Suprapubic skin (tissue), 4 donors: Measurements from ENCODE around the gene TBL2. TPM values are rescaled to one million over a fixed set of nuclear protein-coding genes. Genes with fewer than 3 reads are reported as not detected.
"Not testable (repeated sequence)": the region's sequence is repeated elsewhere in the genome, so short reads cannot be mapped to it uniquely, and the experiment has no call there.

Source experiments
- DNase-seq, 2 donors: peaks; one replicate each; pipeline ENCODE4 v3.0.0-alpha.2; 2019; ENCODE audit warnings: low spot score in 2 of 2
- H3K27ac ChIP-seq: fragments of 200-600 bp; sonication (generic); one replicate; pipeline ENCODE4 v1.5.1; 2019
- H3K27me3 ChIP-seq: fragments of 200-600 bp; sonication (generic); one replicate; pipeline ENCODE4 v1.5.1; 2019
- H3K36me3 ChIP-seq: fragments of 200-600 bp; sonication (generic); one replicate; pipeline ENCODE4 v1.5.1; 2019
- H3K4me1 ChIP-seq: fragments of 200-600 bp; sonication (generic); one replicate; pipeline ENCODE4 v1.5.1; 2019
- H3K4me3 ChIP-seq: fragments of 200-600 bp; sonication (generic); one replicate; pipeline ENCODE4 v1.5.1; 2019; ENCODE audit warnings: mild to moderate bottlenecking
- H3K9me3 ChIP-seq: fragments of 200-600 bp; sonication (generic); one replicate; pipeline ENCODE4 v1.5.1; 2019
- EP300 ChIP-seq: sonication (generic); formaldehyde crosslinking; IDR thresholded peaks from one replicate; pipeline ENCODE4 v1.6.1; 2017; ENCODE audit warnings: antibody characterized with exemption
- POLR2A ChIP-seq, 2 donors: fragments of 450-650 bp; IDR thresholded peaks; one replicate each; pipeline ENCODE4 v1.6.1; 2017; ENCODE audit warnings: antibody characterized with exemption in 2 of 2, mild to moderate bottlenecking in 2 of 2, moderate library complexity in 2 of 2
- POLR2AphosphoS5 ChIP-seq, 3 donors: sonication (generic); formaldehyde crosslinking; IDR thresholded peaks; one replicate each; pipeline ENCODE4 v1.6.1; 2017; ENCODE audit warnings: antibody characterized with exemption in 3 of 3
- WGBS: methylation state at CpG from one replicate; pipeline ENCODE4 v1.1.5; 2018; 5-methylcytosine and 5-hydroxymethylcytosine counted together
- total RNA-seq, 4 donors: library from RNA; depleted of rRNA; stranded (reverse); fragments of >200 nt; gene quantifications; one replicate each; pipeline ENCODE4 v1.1.0, GENCODE V29; 2016
- TF ChIP-seq, protein P1 (sequence below), 2 donors: fragments of 200-600 bp in 1 of 2; fragments of 450-650 bp in 1 of 2; sonication (generic) in 1 of 2; IDR thresholded peaks; one replicate each; pipeline ENCODE4 v1.5.1; 2016 to 2019; ENCODE audit warnings: antibody characterized with exemption in 2 of 2, mild to moderate bottlenecking in 1 of 2, moderate library complexity in 1 of 2

TBL2 gene
- total RNA-seq, 4 donors from 2014 or later: 23.3 to 43.3 (median 40.8) TPM

DNA sequence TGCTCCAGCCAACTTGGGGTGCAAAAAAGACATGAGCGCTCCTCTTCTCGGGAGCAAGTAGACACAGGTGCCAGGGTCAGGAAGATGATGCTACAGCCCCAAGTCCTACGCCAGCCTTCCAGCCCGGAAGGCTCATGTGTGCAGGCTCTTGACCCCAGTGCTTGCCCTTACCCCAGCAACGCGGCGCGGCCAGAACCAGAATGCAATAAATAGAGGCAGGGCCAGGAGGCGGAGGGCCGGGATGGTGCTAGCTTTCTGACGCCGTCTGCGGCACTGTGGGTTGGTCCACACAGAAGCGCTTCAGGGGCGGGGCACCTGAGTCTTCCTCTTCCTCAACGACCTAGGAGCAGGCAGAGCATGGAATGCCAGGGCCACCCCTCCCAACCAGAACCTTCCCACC, 41.3 kb downstream of the TBL2 start:
- H3K27ac ChIP-seq: no peak overlapping the region
- no peaks in the 10 kb centered on the region for H3K4me1 ChIP-seq
- H3K36me3 ChIP-seq: peaks cover 74% of the 10 kb centered on the region
- no peaks in the 10 kb centered on the region for H3K9me3 ChIP-seq
- 86% methylated on average over 15 of the region's 16 CpGs for whole genome bisulfite sequencing
- H3K27me3 ChIP-seq: no peaks in the 10 kb centered on the region
- DNase-seq: no peak
- TF ChIP-seq POLR2A (IDR thresholded peaks at IDR 0.05) (no peak), POLR2AphosphoS5 (IDR thresholded peaks at IDR 0.05) (no peak), EP300 (no peak)
- TF ChIP-seq, protein P1, sequence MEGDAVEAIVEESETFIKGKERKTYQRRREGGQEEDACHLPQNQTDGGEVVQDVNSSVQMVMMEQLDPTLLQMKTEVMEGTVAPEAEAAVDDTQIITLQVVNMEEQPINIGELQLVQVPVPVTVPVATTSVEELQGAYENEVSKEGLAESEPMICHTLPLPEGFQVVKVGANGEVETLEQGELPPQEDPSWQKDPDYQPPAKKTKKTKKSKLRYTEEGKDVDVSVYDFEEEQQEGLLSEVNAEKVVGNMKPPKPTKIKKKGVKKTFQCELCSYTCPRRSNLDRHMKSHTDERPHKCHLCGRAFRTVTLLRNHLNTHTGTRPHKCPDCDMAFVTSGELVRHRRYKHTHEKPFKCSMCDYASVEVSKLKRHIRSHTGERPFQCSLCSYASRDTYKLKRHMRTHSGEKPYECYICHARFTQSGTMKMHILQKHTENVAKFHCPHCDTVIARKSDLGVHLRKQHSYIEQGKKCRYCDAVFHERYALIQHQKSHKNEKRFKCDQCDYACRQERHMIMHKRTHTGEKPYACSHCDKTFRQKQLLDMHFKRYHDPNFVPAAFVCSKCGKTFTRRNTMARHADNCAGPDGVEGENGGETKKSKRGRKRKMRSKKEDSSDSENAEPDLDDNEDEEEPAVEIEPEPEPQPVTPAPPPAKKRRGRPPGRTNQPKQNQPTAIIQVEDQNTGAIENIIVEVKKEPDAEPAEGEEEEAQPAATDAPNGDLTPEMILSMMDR (IDR thresholded peaks at IDR 0.05): no peak
- no peak overlapping the region for H3K4me3 ChIP-seq

DNA sequence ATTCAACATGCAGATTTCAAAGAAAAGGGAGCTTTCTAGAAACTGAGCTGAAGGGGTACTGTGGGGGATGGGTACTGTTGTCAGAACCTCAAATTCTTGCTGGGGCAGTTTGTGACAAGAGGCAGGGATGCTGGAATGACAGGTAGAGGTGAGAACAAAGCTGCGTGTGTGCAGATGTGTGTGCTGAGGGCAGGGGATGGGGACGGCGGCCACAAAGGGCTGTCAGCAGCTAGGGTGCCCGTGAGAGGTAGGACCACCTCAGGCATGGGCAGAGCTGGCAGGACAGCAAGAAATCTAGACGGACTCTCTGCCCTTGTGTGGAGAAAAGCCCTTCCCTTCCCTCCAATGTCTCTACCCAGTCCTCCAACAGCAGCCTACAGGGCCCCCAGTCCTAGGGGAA, 41.9 kb downstream of the TBL2 start:
- Histone ChIP-seq H3K27me3 (no peaks in the 10 kb centered on the region), H3K4me1 (no peaks in the 10 kb centered on the region), H3K9me3 (no peaks in the 10 kb centered on the region), H3K36me3 (peaks cover 68% of the 10 kb centered on the region), H3K27ac (no peak overlapping the region), H3K4me3 (no peak overlapping the region)
- TF ChIP-seq, protein P1 (IDR thresholded peaks at IDR 0.05): no peak
- no peak for TF ChIP-seq EP300
- no peak for TF ChIP-seq POLR2A (IDR thresholded peaks at IDR 0.05)
- TF ChIP-seq POLR2AphosphoS5 (IDR thresholded peaks at IDR 0.05): no peak
- WGBS: 75% methylated on average over 5 of the region's 5 CpGs
- DNase-seq: no peak

DNA sequence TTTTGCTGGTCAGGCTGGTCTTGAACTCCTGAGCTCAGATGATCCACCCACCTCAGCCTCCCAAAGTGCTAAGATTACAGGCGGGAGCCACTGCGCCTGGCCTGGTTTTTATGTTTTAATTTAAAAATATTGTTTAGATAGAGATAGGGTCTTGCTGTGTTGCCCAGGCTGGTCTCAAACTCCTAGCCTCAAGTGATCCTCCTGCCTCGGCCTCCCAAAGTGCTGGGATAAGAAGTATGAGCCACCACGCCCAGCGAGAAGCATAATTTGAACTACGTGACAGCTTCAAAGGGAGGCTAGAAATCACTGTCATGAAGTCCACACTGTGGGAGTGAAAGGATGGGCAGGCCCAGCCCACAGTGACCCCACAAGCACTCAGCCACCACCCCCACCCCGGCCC, 42.5 kb downstream of the TBL2 start:
- H3K9me3 ChIP-seq, H3K4me3 ChIP-seq, H3K4me1 ChIP-seq, DNase-seq, H3K27ac ChIP-seq, H3K27me3 ChIP-seq: not testable (repeated sequence)
- WGBS: 95% methylated on average over 7 of the region's 7 CpGs
- peaks cover 63% of the 10 kb centered on the region for H3K36me3 ChIP-seq

GRCh38 chr7:73533742-73534141, 44.6 kb downstream of the TBL2 start:
- no peak for DNase-seq
- 76% methylated on average over 9 of the region's 9 CpGs for whole genome bisulfite sequencing
- Histone ChIP-seq H3K36me3 (peaks cover 42% of the 10 kb centered on the region), H3K4me1 (no peaks in the 10 kb centered on the region), H3K27ac (no peak overlapping the region), H3K27me3 (no peaks in the 10 kb centered on the region), H3K4me3 (no peak overlapping the region), H3K9me3 (no peaks in the 10 kb centered on the region)
- TF ChIP-seq, protein P1 (IDR thresholded peaks at IDR 0.05): no peak
- TF ChIP-seq POLR2A (IDR thresholded peaks at IDR 0.05) (no peak), EP300 (no peak), POLR2AphosphoS5 (IDR thresholded peaks at IDR 0.05) (no peak)

- Histone ChIP-seq H3K36me3 (peaks cover 27% of the 10 kb centered on the region), H3K27me3 (no peaks in the 10 kb centered on the region), H3K4me3 (no peak overlapping the region), H3K27ac (no peak overlapping the region), H3K9me3 (no peaks in the 10 kb centered on the region), H3K4me1 (no peaks in the 10 kb centered on the region)
- DNase-seq: no peak
- TF ChIP-seq EP300 (no peak), POLR2A (IDR thresholded peaks at IDR 0.05) (no peak)
- 99% methylated on average over 6 of the region's 6 CpGs for WGBS
Measured at GRCh38 chr7:73532224-73532623, 46.2 kb downstream of the TBL2 start.

DNA sequence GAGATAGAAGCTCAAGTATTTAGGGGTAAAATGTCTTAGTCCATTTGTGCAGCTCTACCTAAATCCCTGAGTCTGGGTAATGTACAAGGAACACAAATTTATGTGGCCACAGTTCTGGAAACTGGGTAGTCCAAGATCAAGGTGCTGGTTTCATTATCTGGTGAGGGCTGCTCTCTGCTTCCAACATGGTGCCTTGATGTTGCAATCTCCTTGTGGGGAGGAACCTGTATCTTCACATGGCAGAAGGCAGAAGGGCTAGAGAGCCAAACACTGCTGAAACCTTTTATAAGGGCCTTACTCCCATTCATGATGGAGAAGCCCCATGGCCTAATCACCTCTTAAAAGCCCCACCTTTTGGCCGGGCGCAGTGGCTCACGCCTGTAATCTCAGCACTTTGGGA, 47.6 kb downstream of the TBL2 start:
- no peak overlapping the region for H3K27ac ChIP-seq
- H3K27me3 ChIP-seq: no peaks in the 10 kb centered on the region
- no peaks in the 10 kb centered on the region for H3K9me3 ChIP-seq
- TF ChIP-seq POLR2A (IDR thresholded peaks at IDR 0.05) (no peak), EP300 (no peak), POLR2AphosphoS5 (IDR thresholded peaks at IDR 0.05) (no peak)
- TF ChIP-seq, protein P1 (IDR thresholded peaks at IDR 0.05): no peak
- no peak for DNase-seq
- H3K4me3 ChIP-seq: no peak overlapping the region
- H3K36me3 ChIP-seq: peaks cover 13% of the 10 kb centered on the region
- WGBS: 100% methylated on average over 3 of the region's 3 CpGs
- no peaks in the 10 kb centered on the region for H3K4me1 ChIP-seq
